ENCODE data around the gene SIX2.
A peak's percentile ranks its signal among the peaks of the same experiment; 100 is the strongest.
"Not testable (repeated sequence)": the region's sequence is repeated elsewhere in the genome, so short reads cannot be mapped to it uniquely, and the experiment has no call there.

The SIX2 gene

GRCh38 chr2:45009303-45009927 is at the start of gene SIX2:
Gene SIX2 (minus strand): TSS chr2:45009452. CDS start chr2:45009110, 342 bp downstream.
- DNase-seq: peak; percentile 87

- DNase-seq: no peak
Observed at GRCh38 chr2:45055162-45055605, 45.9 kb upstream of the SIX2 start.

- no peak for DNase-seq
Observed at GRCh38 chr2:45053966-45054365, 44.7 kb upstream of the SIX2 start.

- no peak for DNase-seq
Observed at GRCh38 chr2:45052388-45052928, 43.2 kb upstream of the SIX2 start.

GRCh38 chr2:45049569-45050336 is 40.5 kb upstream of the SIX2 start:
- no peak for DNase-seq

GRCh38 chr2:45047301-45047700 is 38.0 kb upstream of the SIX2 start:
- DNase-seq: no peak

- no peak for DNase-seq
Observed at GRCh38 chr2:45046786-45047185, 37.5 kb upstream of the SIX2 start.

- peak; percentile 40 for DNase-seq
Observed at GRCh38 chr2:45045706-45046105, 36.5 kb upstream of the SIX2 start.

GRCh38 chr2:45044916-45045315 is 35.7 kb upstream of the SIX2 start:
- DNase-seq: no peak

GRCh38 chr2:45043174-45043573 is 33.9 kb upstream of the SIX2 start:
- no peak for DNase-seq

GRCh38 chr2:45042401-45042800 is 33.1 kb upstream of the SIX2 start:
- DNase-seq: no peak

- DNase-seq: no peak
Observed at GRCh38 chr2:45040786-45041185, 31.5 kb upstream of the SIX2 start.

GRCh38 chr2:45039804-45040203 is 30.6 kb upstream of the SIX2 start:
- DNase-seq: not testable (repeated sequence)

- not testable (repeated sequence) for DNase-seq
Observed at GRCh38 chr2:45038861-45039260, 29.6 kb upstream of the SIX2 start.

- DNase-seq: no peak
Observed at GRCh38 chr2:45033302-45033701, 24.1 kb upstream of the SIX2 start.

- no peak for DNase-seq
Observed at GRCh38 chr2:45031028-45031427, 21.8 kb upstream of the SIX2 start.

GRCh38 chr2:45030553-45030952 is 21.3 kb upstream of the SIX2 start:
- DNase-seq: no peak

GRCh38 chr2:45029215-45029614 is 20.0 kb upstream of the SIX2 start:
- peak; percentile 28 for DNase-seq

GRCh38 chr2:45028276-45028675 is 19.0 kb upstream of the SIX2 start:
- DNase-seq: no peak

- no peak for DNase-seq
Observed at GRCh38 chr2:45026924-45027450, 17.7 kb upstream of the SIX2 start.

GRCh38 chr2:45024600-45025291 is 15.5 kb upstream of the SIX2 start:
- peak; percentile 59 for DNase-seq

GRCh38 chr2:45024097-45024496 is 14.8 kb upstream of the SIX2 start:
- DNase-seq: no peak

- no peak for DNase-seq
Observed at GRCh38 chr2:45020439-45020838, 11.2 kb upstream of the SIX2 start.
